GM18873 (cell line): Measurements from ENCODE around the gene FRG2B.
"Not testable (repeated sequence)": the region's sequence is repeated elsewhere in the genome, so short reads cannot be mapped to it uniquely, and the experiment has no call there.

ENCODE experiments used
- ATAC-seq: cut with Tn5 transposase; IDR thresholded peaks from one replicate; pipeline ENCODE4 v1.9.1; 2021; ENCODE audit warnings: mild to moderate bottlenecking, moderate library complexity, moderate number of reproducible peaks; ENCODE audit not compliant: unreplicated experiment, low FRiP score

FRG2B gene

DNA sequence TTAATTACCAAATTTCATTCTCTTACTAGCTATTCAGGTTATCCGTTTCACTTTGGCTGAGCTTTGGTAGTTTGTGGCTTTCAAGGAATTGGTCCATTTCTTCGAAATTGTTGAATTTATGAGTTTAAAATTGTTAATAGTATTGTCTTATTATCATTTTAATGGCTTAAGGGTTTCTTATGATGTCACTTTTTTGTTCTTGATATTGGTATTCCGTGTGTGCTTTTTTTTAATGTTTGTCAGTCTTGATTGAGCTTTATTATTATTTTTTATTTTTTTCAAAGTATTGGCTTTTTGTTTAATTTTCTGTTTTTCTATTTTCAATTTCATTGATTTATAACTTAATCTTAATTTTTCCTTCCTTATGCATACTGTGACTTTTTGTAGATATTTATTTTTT lies 25.9 kb downstream of the FRG2B start:
- no peak for ATAC-seq

DNA sequence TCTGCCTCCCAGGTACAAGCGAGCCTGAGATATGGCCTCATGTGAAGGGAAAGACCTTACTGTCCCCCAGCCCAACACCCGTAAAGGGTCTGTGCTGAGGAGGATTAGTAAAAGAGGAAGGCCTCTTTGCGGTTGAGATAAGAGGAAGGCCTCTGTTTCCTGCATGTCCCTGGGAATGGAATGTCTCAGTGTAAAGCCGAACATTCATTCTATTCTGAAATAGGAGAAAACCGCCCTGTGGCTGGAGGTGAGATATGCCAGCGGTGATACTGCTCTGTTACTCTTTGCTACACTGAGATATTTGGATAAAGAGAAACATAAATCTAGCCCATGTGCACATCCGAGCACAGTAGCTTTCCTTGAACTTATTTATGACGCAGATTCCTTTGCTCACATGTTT lies 26.7 kb downstream of the FRG2B start:
- not testable (repeated sequence) for ATAC-seq

DNA sequence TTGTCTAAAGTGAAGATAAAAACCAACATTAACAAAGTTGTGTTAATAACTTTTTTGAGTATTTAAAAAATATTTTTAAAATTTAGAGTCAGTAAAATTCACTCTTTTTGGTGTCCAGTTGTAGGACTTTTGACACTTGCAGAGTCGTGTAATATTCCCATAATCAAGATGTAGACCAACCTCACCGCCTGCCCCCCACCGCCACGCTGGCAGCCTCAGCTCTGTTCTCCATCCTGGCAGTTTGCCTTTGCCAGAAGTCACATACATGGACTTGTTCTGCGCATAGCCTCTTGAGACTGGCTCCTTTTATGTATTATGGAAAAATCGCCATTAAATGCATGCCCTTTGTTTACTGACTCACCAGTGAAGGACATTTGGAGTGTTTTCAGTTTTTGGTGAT lies 33.9 kb downstream of the FRG2B start:
- ATAC-seq: no peak

GRCh38 chr10:133590970-133591359 lies 35.6 kb downstream of the FRG2B start:
- ATAC-seq: no peak

DNA sequence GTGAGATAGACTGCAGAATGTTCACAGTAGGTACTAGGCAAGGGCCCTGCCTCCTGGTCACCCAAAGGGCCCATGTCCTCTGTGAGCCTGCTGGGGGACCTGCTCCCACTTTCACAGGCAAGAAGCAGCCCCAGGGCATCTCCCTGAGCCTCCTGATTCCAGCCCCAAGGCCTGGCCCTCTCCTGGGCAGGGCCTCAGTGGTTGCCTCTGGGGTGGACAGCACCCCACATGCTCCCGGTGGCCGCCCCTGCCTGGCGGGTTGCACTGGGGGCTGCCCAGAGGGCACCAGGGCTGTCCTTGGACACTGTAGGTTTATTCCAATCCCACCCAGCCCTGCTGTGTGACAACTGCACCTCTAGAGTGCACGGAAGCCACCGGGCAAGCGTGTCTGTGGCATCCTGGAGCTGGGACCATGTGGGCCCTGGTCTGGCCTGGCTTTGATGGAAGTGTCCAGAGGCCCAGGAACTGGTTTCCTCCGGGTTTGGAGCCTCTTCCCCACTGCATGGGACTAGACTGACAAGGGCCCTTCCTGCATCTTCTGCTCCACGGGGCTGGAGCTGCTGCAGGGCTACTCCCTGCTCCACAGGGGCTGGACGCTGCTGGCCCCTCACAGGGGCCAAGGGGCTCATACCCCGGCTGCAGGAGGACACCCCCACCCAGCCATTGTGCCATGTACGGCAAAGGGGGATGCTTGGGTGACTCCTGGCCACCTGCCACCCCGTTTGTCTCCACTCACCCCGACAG lies 36.2 kb downstream of the FRG2B start:
- ATAC-seq: no peak

GRCh38 chr10:133577037-133577436 lies 49.6 kb downstream of the FRG2B start:
- ATAC-seq: not testable (repeated sequence)
